KOPT-K1 (cell line): Measurements from ENCODE around the gene OR51D1.

ENCODE experiments used
- H3K27ac ChIP-seq: fragments of 200-600 bp; sonication (generic); 2 replicates; pipeline ENCODE4 v1.5.1; 2016; ENCODE audit warnings: antibody characterized with exemption, mild to moderate bottlenecking, low read depth, low read length; ENCODE audit not compliant: poor library complexity, severe bottlenecking
- H3K36me3 ChIP-seq: fragments of 200-600 bp; sonication (generic); 2 replicates; pipeline ENCODE4 v1.5.1; 2017; ENCODE audit warnings: antibody characterized with exemption, mild to moderate bottlenecking, low read length, moderate library complexity; ENCODE audit not compliant: insufficient read depth
- H3K9me3 ChIP-seq: fragments of 200-600 bp; sonication (generic); 2 replicates; pipeline ENCODE4 v1.5.1; 2017; ENCODE audit warnings: antibody characterized with exemption, low read length, mild to moderate bottlenecking; ENCODE audit not compliant: insufficient read depth, poor library complexity, severe bottlenecking

Gene OR51D1

GRCh38 chr11:4636962-4637661 is at the start of gene OR51D1:
Gene OR51D1 (plus strand): TSS chr11:4637477. CDS start chr11:4639791, 2,314 bp downstream.
- Histone ChIP-seq H3K27ac (no peak within 1 kb of the TSS), H3K36me3 (no peaks in the 10 kb centered on the region), H3K9me3 (no peaks in the 10 kb centered on the region)

GRCh38 chr11:4589017-4589416 is 48.3 kb upstream of the OR51D1 start:
- Histone ChIP-seq H3K36me3 (no peaks in the 10 kb centered on the region), H3K9me3 (no peaks in the 10 kb centered on the region), H3K27ac (no peak overlapping the region)

- Histone ChIP-seq H3K36me3 (peaks cover 4% of the 10 kb centered on the region), H3K27ac (no peak within 1 kb of the TSS)
Observed at GRCh38 chr11:4593739-4594138, 43.5 kb upstream of the OR51D1 start, which contains the start of gene OR52I1. Gene OR52I1 (plus strand): TSS chr11:4594039. CDS start chr11:4594039, 0 bp downstream.

GRCh38 chr11:4605057-4605456 is 32.2 kb upstream of the OR51D1 start:
- Histone ChIP-seq H3K27ac (no peak overlapping the region), H3K36me3 (peaks cover 44% of the 10 kb centered on the region), H3K9me3 (no peaks in the 10 kb centered on the region)

More at GRCh38 chr11:4593739-4594138, 43.5 kb upstream of the OR51D1 start, which contains the start of gene OR52I1:
- H3K9me3 ChIP-seq: no peaks in the 10 kb centered on the region

- H3K9me3 ChIP-seq: no peaks in the 10 kb centered on the region
- H3K36me3 ChIP-seq: peaks cover 30% of the 10 kb centered on the region
- H3K27ac ChIP-seq: no peak overlapping the region
Observed at GRCh38 chr11:4606231-4607015, 30.9 kb upstream of the OR51D1 start.

GRCh38 chr11:4607096-4607495 is 30.2 kb upstream of the OR51D1 start:
- Histone ChIP-seq H3K36me3 (peaks cover 24% of the 10 kb centered on the region), H3K9me3 (no peaks in the 10 kb centered on the region), H3K27ac (peak overlapping the region; percentile 68)

GRCh38 chr11:4607781-4608666 is 29.3 kb upstream of the OR51D1 start, which contains the start of gene TRIM68:
Gene TRIM68 (minus strand): TSS chr11:4608231. CDS start chr11:4605504, 2,727 bp downstream.
- peak within 1 kb of the TSS; percentile 68 for H3K27ac ChIP-seq
- no peaks in the 10 kb centered on the region for H3K9me3 ChIP-seq
- peaks cover 15% of the 10 kb centered on the region for H3K36me3 ChIP-seq

- Histone ChIP-seq H3K9me3 (no peaks in the 10 kb centered on the region), H3K36me3 (no peaks in the 10 kb centered on the region), H3K27ac (no peak overlapping the region)
Observed at GRCh38 chr11:4610258-4610935, 26.9 kb upstream of the OR51D1 start.

- H3K36me3 ChIP-seq: no peaks in the 10 kb centered on the region
- H3K27ac ChIP-seq: no peak overlapping the region
- no peaks in the 10 kb centered on the region for H3K9me3 ChIP-seq
Observed at GRCh38 chr11:4611986-4612385, 25.3 kb upstream of the OR51D1 start.

GRCh38 chr11:4615856-4616444 is 21.3 kb upstream of the OR51D1 start:
- Histone ChIP-seq H3K27ac (no peak overlapping the region), H3K9me3 (no peaks in the 10 kb centered on the region), H3K36me3 (no peaks in the 10 kb centered on the region)

- no peak overlapping the region for H3K27ac ChIP-seq
- H3K9me3 ChIP-seq: no peaks in the 10 kb centered on the region
- no peaks in the 10 kb centered on the region for H3K36me3 ChIP-seq
Observed at GRCh38 chr11:4619514-4619913, 17.8 kb upstream of the OR51D1 start.

GRCh38 chr11:4626207-4627099 is 10.8 kb upstream of the OR51D1 start:
- peaks cover 9% of the 10 kb centered on the region for H3K9me3 ChIP-seq
- H3K36me3 ChIP-seq: no peaks in the 10 kb centered on the region
- no peak overlapping the region for H3K27ac ChIP-seq

GRCh38 chr11:4636136-4636535 is 1.1 kb upstream of the OR51D1 start:
- Histone ChIP-seq H3K9me3 (no peaks in the 10 kb centered on the region), H3K36me3 (no peaks in the 10 kb centered on the region), H3K27ac (no peak overlapping the region)
